GM21526 (cell line): ENCODE measurements around the gene NPTXR.

Experiments used
- ATAC-seq: cut with Tn5 transposase; IDR thresholded peaks from one replicate; pipeline ENCODE4 v1.9.1; 2021; ENCODE audit warnings: moderate library complexity; ENCODE audit not compliant: unreplicated experiment, low FRiP score

NPTXR gene

GRCh38 chr22:38776086-38776485 is 67.7 kb downstream of the NPTXR start:
- ATAC-seq = no peak

DNA sequence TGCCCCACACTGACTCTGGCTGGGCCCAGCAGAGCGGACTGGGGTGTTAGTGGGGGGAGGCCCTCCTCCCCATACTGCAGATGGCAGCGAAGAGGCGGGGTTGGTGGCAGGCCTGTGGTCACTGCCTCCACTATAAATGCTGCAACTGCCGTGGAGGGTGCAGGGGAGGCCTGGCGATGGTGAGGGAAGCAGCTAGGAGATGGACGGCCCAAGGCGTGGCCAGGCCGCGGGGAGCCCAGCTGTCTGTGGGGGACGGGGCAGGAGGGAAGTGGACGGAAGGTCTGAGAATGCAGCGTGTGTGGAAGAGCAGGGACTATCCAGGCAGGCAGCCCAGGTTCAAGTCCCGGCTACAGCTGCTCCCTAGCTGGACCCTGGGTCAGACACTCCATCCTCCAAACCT is 68.2 kb downstream of the NPTXR start:
- ATAC-seq = no peak

- no peak for ATAC-seq
Observed at GRCh38 chr22:38774496-38775166, 69.2 kb downstream of the NPTXR start.

GRCh38 chr22:38773363-38773946 is 70.4 kb downstream of the NPTXR start:
- no peak for ATAC-seq

- no peak for ATAC-seq
Observed at GRCh38 chr22:38772623-38772873, 71.3 kb downstream of the NPTXR start.

DNA sequence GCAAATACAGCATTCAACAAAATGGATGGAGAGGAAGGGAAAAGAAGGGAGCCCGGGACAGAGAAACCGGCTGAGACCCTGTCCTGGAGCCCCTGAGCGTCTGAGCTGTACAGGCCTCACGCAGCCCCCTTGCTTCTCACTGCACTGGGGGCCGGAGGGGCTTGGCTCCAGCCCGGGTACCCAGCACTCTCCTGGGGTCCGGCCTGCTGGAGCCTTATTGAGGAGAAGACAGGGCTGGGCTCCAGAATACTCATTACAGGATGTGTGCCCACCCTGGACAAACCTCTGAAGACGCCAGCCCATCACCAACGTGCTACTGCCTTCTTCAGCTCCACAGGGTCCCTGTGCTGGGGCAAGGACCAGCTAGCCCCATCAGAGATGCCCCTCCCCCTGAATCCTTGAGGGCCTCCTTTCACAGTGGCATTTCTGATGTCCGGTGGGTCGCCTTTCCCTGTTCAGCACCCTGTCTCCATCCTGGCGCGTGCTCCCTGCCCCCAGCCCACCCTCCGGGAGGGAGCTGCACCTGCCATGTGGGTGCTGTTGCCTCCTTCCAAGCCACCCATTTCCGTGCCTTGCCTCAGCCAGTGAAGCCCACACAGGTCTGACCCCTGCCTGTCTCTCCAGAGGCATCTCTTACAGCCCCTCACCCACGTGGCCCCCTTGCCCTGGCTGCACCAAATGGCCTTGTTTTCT is 73.4 kb downstream of the NPTXR start:
- ATAC-seq = no peak
